ENCODE data around the gene LRRC4. TPM values are rescaled to one million over a fixed set of nuclear protein-coding genes. Genes with fewer than 3 reads are reported as not detected.

Gene LRRC4, protein sequence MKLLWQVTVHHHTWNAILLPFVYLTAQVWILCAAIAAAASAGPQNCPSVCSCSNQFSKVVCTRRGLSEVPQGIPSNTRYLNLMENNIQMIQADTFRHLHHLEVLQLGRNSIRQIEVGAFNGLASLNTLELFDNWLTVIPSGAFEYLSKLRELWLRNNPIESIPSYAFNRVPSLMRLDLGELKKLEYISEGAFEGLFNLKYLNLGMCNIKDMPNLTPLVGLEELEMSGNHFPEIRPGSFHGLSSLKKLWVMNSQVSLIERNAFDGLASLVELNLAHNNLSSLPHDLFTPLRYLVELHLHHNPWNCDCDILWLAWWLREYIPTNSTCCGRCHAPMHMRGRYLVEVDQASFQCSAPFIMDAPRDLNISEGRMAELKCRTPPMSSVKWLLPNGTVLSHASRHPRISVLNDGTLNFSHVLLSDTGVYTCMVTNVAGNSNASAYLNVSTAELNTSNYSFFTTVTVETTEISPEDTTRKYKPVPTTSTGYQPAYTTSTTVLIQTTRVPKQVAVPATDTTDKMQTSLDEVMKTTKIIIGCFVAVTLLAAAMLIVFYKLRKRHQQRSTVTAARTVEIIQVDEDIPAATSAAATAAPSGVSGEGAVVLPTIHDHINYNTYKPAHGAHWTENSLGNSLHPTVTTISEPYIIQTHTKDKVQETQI
- total RNA-seq: not detected

DNA sequence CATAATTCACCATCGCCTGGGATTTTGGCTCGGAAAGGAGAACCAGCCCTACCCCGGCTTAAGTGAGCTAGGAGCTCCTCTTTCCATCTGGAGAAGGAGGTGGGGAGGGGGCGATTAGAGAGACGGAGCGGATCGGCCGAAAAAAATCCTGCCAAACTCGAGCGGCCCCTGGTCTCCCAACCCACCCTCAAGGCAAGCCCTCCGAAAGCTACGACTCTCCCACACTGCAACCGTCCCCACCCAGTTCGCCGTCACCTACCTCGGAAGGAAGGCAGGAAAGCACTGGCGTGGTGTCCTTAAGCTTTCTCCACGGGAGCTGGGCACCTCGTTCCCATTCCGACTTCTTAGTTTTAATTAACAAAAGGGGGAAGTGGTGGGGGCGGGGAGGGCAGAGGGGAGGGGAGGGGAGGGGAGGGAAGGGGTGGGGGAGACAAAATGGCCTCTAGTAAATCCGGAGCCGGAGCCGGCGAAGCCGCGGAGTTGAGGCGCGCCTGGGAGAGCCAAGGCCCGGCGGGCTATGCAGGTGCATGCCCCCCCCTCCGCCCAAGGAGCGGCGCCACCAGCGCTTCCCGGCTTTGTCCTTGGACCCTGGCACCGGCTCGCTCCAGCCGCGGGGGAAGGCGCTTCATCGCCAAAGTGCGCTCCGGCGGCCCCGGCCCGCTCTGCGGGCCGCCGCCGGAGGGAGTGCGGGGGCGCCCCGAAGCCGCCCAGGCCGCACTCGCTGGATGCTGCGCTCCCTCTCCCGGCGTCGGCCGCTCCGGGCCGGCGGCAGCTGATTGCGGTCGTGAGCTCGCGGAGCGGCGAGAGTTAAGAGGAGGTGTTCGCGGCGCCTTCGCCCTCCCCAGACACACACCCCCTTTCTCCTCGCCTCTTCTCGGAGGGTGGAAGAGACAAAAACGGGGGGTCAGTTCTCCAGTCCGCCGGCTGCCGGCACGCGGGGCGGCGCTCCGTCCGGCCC is at the start of gene LRRC4:
LRRC4 (minus strand) TSS at position 784 of the 958 bp plus-strand sequence. CDS start 797 bp downstream, outside the sequence.
- peaks cover 12% of the 10 kb centered on the region for H3K4me1 Mint-ChIP-seq
- H3K27me3 Mint-ChIP-seq: peaks cover 15% of the 10 kb centered on the region
- H3K36me3 Mint-ChIP-seq (ENCODE audit: low read depth): peaks cover 14% of the 10 kb centered on the region
- no peaks in the 10 kb centered on the region for H3K9me3 Mint-ChIP-seq
- ChIA-PET CTCF (interaction anchor here (0.6 kb wide), 1 partner anchor 11 kb away, joined by 4 read pairs; no protein-coding TSS in a partner anchor), POLR2A (interaction anchor here (0.8 kb wide), 1 partner anchor 19 kb away, joined by 3 read pairs; no protein-coding TSS in a partner anchor)
- peak within 1 kb of the TSS; percentile 78 for H3K4me3 Mint-ChIP-seq
- DNase-seq: peak; percentile 42
- H3K27ac Mint-ChIP-seq: no peak within 1 kb of the TSS

DNA sequence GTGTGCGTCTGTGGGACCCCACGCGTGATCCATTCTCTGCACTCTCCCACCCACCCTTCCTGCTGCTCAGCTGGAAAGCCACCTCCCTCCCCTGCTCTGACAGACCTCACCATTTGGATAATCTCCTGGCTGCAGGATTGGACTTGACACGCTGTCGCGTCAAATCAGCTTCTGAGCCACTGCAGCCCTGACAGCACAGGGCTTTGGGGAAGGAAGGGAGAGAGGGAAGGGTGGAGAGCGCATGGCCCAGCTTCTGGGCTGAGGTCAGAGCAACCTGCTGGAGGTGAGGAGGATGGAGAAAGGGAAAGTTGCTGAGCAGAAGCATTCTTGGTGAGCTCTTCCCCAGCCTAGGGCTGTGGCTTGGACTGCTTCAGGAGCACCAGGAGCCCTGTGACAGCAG is 48.9 kb upstream of the LRRC4 start:
- H3K9me3 Mint-ChIP-seq: no peaks in the 10 kb centered on the region
- ChIA-PET POLR2A (no interaction called here), CTCF (no interaction called here)
- no peaks in the 10 kb centered on the region for H3K4me1 Mint-ChIP-seq
- no peak overlapping the region for H3K27ac Mint-ChIP-seq
- H3K36me3 Mint-ChIP-seq (ENCODE audit: low read depth): no peaks in the 10 kb centered on the region
- no peak for DNase-seq
- H3K4me3 Mint-ChIP-seq: no peak overlapping the region
- H3K27me3 Mint-ChIP-seq: no peaks in the 10 kb centered on the region

DNA sequence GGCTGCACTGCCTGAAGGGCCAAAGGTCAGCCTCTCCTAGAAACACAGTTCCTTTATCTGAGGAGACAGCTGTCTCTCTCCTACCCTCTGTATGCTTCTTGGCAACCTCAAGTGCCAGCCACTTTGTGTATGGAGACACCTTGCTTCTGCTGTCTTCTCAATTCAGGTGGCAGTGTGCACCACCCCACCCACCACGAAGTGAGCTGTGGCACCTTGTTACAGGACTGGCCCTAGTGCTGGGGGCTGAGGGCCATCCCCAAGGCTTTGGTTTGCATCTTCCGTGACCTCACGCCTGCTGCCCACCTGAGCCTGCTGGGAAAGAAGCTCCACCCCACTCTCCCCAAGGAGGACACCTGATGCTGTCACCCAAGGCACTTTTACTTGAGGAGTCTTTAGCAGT is 47.1 kb upstream of the LRRC4 start:
- Mint-ChIP-seq H3K9me3 (no peaks in the 10 kb centered on the region), H3K27me3 (no peaks in the 10 kb centered on the region), H3K27ac (no peak overlapping the region), H3K4me3 (no peak overlapping the region), H3K36me3 (ENCODE audit: low read depth) (no peaks in the 10 kb centered on the region), H3K4me1 (no peaks in the 10 kb centered on the region)
- DNase-seq: no peak
- ChIA-PET CTCF (interaction anchor here (1.3 to 2.1 kb wide), 2 partner anchors 58 to 369 kb away, joined by 3 to 6 read pairs; no protein-coding TSS in a partner anchor), POLR2A (no interaction called here)

DNA sequence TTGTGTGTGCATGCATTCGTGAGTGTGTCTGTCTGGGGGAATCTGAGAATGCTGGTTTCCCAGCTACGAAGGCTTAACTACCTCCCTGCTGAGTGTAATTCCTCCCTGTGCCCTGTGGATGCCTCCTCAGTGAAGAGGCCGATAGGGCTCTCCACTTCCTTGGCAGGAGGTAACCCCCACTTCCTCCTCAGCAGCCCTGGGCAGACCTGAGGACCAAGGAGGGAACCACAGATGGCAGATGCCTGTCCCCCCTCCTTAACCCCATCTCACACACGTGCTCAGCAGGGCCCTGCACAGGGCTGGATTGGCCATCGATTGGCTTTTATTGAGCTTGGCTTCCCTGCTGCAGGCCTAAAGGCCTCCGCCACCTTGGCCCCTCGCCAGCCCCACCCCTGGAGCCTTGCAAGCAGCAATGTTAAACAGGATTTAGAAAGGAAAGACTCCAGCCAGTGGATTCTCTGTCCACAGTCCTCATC is 45.6 kb upstream of the LRRC4 start:
- Mint-ChIP-seq H3K27ac (no peak overlapping the region), H3K4me3 (no peak overlapping the region), H3K27me3 (no peaks in the 10 kb centered on the region), H3K9me3 (no peaks in the 10 kb centered on the region), H3K36me3 (ENCODE audit: low read depth) (no peaks in the 10 kb centered on the region), H3K4me1 (no peaks in the 10 kb centered on the region)
- ChIA-PET POLR2A (no interaction called here), CTCF (no interaction called here)
- no peak for DNase-seq

DNA sequence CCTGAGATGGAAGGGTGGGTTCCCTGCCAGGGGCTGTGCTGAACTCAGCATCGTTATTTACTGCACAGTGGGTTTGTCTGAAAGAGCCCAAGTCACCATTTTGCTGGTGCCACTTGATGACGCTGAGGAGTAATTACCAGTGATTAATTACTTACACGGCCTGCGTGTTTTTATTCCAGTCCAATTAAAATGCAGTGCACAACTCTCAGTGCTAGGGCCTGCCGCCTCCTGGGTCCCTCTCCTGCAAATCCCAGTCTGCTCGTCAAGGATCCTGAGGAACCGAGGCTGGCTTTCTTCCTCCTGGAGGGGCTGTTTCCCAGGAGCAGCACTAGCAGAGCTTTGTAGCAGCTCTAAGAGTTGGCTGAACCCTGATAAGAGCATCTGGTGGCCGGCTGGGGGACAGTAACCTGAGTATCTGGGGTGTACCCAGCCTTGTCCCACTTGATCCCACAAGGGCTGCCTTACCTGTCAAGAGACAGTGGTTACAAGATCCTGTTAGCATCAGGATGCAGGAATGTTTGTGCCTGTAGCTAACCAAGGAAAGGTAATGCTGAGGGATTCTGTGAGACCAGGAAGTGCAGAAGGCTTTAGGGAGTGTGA is 45.1 kb upstream of the LRRC4 start:
- Mint-ChIP-seq H3K4me3 (no peak overlapping the region), H3K27ac (no peak overlapping the region), H3K27me3 (no peaks in the 10 kb centered on the region), H3K4me1 (no peaks in the 10 kb centered on the region), H3K9me3 (no peaks in the 10 kb centered on the region), H3K36me3 (ENCODE audit: low read depth) (no peaks in the 10 kb centered on the region)
- CTCF ChIA-PET: interaction anchor here (1.0 kb wide), 1 partner anchor 60 kb away, joined by 3 read pairs; no protein-coding TSS in a partner anchor
- DNase-seq: no peak
- POLR2A ChIA-PET: no interaction called here

DNA sequence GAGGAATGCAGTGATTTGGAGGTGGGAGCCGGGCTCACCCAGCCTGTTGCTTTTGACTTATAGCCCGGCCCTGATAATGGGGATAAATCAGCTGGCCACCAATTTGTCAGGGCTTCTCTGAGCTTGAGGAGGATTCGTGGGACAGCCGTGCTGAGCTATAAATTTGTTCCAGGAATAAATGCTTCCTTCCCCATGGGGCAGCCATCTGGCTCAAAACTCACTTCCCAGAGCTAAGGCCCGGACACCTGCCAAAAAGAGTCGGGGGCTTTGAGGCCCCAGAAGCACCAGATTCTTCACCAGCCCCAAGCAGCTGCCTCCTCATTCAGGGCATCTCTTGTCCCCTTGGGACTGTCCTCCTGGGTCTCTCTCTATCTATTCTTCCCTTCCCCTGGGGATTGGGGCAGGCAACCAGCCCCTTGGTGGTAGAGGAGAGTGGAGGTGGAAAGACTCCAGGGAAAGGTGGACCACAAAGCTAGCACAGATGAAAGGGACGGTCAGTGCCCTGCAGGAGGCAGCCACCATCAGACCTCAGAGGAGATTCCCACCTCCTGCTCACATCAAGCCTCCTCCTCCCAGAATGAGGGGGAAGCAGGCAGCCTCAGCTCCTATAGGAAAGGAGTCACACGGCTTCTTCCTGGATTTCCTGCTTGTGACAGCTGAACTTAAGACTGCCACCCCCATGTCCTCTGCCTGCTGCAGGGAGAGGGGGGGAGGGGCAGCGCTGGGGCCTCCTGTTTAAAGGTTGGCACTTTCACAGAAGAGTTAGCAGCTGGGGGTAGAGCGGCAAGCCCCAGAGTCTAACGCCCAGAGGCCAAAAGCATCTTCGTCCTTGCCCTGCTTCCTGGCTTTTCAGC is 44.2 kb upstream of the LRRC4 start:
- ChIA-PET POLR2A (no interaction called here), CTCF (interaction anchor here (1.0 kb wide), 1 partner anchor 60 kb away, joined by 3 read pairs; no protein-coding TSS in a partner anchor)
- no peaks in the 10 kb centered on the region for H3K9me3 Mint-ChIP-seq
- H3K27ac Mint-ChIP-seq: no peak overlapping the region
- H3K27me3 Mint-ChIP-seq: no peaks in the 10 kb centered on the region
- no peak for DNase-seq
- H3K4me1 Mint-ChIP-seq: no peaks in the 10 kb centered on the region
- H3K36me3 Mint-ChIP-seq (ENCODE audit: low read depth): no peaks in the 10 kb centered on the region
- H3K4me3 Mint-ChIP-seq: no peak overlapping the region

DNA sequence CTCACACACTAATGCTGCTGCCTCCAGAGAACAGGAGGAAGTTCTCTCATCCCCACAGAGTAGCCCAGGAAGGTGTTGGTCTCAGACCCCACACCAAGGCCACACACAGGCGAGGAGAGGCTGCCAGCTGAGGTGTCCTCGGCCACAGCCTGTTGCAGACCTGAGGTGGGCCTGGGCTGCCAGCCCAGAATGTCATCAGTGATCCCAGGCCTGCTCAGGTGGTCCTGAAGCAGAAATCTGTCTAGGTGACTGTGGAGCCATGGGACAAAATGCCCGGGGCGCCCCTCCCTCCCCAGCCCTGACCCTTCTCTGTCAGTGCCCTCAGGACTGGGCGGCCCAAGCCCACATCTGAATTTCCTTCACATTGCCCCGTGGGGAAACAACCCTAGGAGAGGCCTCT is 43.5 kb upstream of the LRRC4 start:
- Mint-ChIP-seq H3K4me1 (no peaks in the 10 kb centered on the region), H3K36me3 (ENCODE audit: low read depth) (no peaks in the 10 kb centered on the region), H3K4me3 (no peak overlapping the region), H3K27ac (no peak overlapping the region), H3K27me3 (no peaks in the 10 kb centered on the region), H3K9me3 (no peaks in the 10 kb centered on the region)
- ChIA-PET CTCF (no interaction called here), POLR2A (no interaction called here)
- DNase-seq: no peak

DNA sequence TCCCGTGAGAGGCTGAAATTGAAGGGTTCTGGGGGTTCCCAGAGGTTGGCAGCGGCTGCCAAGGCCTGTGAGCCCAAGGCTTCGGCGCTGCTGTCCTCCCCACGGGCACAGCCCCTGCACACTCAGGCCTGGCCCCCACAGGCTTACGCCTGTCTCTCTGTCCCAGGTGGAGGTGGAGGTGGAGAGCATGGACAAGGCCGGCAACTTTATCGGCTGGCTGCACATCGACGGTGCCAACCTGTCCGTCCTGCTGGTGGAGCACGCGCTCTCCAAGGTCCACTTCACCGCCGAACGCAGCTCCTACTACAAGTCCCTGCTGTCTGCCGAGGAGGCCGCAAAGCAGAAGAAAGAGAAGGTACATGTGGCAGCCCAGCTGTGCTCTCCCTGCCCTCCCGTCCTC is 43.1 kb upstream of the LRRC4 start:
- Mint-ChIP-seq H3K27ac (no peak overlapping the region), H3K27me3 (no peaks in the 10 kb centered on the region), H3K36me3 (ENCODE audit: low read depth) (no peaks in the 10 kb centered on the region), H3K4me3 (no peak overlapping the region), H3K9me3 (no peaks in the 10 kb centered on the region), H3K4me1 (no peaks in the 10 kb centered on the region)
- ChIA-PET POLR2A (no interaction called here), CTCF (no interaction called here)
- no peak for DNase-seq

DNA sequence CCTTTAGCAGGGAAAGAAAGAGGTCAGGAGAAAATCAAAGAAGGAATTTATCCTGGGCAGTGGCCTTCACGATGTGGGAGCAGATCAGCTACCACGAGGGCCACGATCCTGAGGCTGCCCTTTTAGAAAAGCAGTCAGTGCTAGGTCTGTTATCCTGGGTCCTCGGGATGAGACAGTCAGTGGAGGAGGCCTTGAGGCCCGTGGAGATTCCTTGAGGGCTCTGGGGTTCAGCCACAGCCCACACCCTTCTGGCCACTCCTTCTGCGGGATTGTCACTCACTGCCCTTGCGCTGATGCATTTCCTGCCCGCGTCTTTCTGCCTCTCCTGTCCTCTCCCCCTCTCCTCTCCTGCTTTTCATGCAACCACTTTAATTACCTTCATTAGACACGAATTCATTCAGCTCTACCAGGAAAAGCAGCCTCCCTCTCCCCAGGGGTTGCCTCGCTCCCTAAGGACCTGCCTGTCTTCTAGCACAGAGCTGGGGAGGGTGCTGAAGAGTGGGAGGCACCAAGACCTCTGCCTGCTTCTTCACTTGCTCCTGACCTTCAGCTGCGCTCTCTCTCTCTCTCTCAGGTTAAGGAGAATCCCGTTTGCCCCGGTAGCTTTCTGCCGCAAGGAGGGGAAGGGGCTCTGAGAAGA is 42.6 kb upstream of the LRRC4 start:
- H3K27ac Mint-ChIP-seq: no peak overlapping the region
- no peaks in the 10 kb centered on the region for H3K9me3 Mint-ChIP-seq
- H3K4me3 Mint-ChIP-seq: no peak overlapping the region
- CTCF ChIA-PET: no interaction called here
- no peak for DNase-seq
- no peaks in the 10 kb centered on the region for H3K4me1 Mint-ChIP-seq
- POLR2A ChIA-PET: no interaction called here
- no peaks in the 10 kb centered on the region for H3K36me3 Mint-ChIP-seq (ENCODE audit: low read depth)
- no peaks in the 10 kb centered on the region for H3K27me3 Mint-ChIP-seq

DNA sequence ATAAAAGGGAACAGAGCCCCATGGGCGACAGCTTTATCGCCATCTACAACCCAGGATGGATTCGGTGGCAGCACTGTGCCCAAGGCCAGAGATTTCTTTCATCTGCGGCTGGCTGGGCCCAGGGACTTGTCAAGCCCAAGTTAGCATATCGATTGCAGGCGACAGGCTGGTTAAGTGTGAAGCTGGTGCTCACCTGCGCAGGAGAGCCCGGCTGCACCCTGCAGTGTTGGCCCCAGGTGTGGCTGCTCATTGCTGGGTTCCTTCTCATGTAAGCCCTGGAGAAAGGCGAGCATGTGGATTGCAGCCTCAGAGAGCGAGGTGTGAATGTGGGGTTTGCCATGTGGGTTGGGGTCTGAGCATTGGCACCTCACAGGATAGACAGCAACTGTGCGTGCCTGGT is 40.6 kb upstream of the LRRC4 start:
- Mint-ChIP-seq H3K27ac (no peak overlapping the region), H3K36me3 (ENCODE audit: low read depth) (no peaks in the 10 kb centered on the region), H3K27me3 (no peaks in the 10 kb centered on the region), H3K9me3 (no peaks in the 10 kb centered on the region), H3K4me1 (no peaks in the 10 kb centered on the region), H3K4me3 (no peak overlapping the region)
- ChIA-PET POLR2A (no interaction called here), CTCF (no interaction called here)
- DNase-seq: no peak

DNA sequence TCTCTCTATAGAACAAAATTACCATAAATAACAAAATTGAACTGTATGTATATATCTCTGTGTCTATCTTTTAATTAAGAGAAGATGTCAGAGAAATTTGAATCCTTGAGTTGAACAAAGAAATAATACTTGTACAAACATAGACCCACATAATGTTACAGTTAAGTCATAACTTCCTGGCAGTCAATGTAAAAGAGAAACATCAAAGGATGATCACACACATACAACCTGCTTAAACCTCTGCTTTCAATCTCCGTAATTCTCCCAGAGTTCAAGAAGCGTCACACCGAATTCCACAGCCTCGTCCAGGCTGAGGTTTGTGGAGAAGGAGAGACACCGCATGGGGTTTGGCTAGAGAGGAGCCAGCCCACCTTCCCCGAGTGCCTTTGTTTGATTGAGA is 40.1 kb upstream of the LRRC4 start:
- Mint-ChIP-seq H3K27ac (no peak overlapping the region), H3K36me3 (ENCODE audit: low read depth) (no peaks in the 10 kb centered on the region), H3K4me3 (no peak overlapping the region), H3K27me3 (no peaks in the 10 kb centered on the region), H3K9me3 (no peaks in the 10 kb centered on the region), H3K4me1 (no peaks in the 10 kb centered on the region)
- CTCF ChIA-PET: no interaction called here
- POLR2A ChIA-PET: no interaction called here
- DNase-seq: no peak
